Epithelial cell of proximal tubule (primary cell): ENCODE data around the gene EID3. TPM values are rescaled to one million over a fixed set of nuclear protein-coding genes. Genes with fewer than 3 reads are reported as not detected.
"Not testable (repeated sequence)": the region's sequence is repeated elsewhere in the genome, so short reads cannot be mapped to it uniquely, and the experiment has no call there.

ENCODE experiments used
- DNase-seq: peaks from one replicate; pipeline ENCODE4 v3.0.0-alpha.2; 2011; ENCODE audit warnings: low read depth
- H3K4me3 ChIP-seq: 2 replicates; pipeline ENCODE4 v1.5.1; 2011; ENCODE audit warnings: low read depth, mild to moderate bottlenecking, low read length
- total RNA-seq: library from RNA; depleted of rRNA; stranded (reverse); fragments of >200 nt; gene quantifications from 2 replicates; pipeline ENCODE4 v1.2.3, GENCODE V29; 2015
- TF ChIP-seq, protein P1 (sequence below): conservative IDR thresholded peaks from 2 replicates; pipeline ENCODE4 v1.5.1; 2012; ENCODE audit warnings: low read depth, mild to moderate bottlenecking, low read length

Gene EID3
- total RNA-seq, 1 donor from 2014 or later = 1.3 TPM

DNA sequence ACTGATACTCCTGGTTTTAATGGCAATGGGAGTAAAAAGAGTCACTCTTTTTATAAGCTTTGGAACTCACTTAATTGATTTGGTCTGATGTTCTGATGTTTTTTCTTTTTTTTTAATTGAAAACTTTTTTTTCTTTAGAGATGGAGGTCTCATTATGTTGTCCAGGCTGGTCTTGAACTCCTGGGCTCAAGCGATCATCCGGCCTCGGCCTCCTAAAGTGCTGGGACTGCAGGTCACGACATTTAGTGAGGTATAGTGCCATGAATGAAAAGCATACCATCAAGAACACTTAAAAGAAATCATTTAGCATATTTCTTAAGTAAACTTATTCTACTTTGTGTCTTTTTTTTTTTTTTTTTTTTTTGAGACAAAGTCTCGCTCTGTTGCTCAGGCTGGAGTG lies 12.7 kb upstream of the EID3 start:
- no peak overlapping the region for H3K4me3 ChIP-seq
- TF ChIP-seq, protein P1, sequence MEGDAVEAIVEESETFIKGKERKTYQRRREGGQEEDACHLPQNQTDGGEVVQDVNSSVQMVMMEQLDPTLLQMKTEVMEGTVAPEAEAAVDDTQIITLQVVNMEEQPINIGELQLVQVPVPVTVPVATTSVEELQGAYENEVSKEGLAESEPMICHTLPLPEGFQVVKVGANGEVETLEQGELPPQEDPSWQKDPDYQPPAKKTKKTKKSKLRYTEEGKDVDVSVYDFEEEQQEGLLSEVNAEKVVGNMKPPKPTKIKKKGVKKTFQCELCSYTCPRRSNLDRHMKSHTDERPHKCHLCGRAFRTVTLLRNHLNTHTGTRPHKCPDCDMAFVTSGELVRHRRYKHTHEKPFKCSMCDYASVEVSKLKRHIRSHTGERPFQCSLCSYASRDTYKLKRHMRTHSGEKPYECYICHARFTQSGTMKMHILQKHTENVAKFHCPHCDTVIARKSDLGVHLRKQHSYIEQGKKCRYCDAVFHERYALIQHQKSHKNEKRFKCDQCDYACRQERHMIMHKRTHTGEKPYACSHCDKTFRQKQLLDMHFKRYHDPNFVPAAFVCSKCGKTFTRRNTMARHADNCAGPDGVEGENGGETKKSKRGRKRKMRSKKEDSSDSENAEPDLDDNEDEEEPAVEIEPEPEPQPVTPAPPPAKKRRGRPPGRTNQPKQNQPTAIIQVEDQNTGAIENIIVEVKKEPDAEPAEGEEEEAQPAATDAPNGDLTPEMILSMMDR = no peak
- no peak for DNase-seq

DNA sequence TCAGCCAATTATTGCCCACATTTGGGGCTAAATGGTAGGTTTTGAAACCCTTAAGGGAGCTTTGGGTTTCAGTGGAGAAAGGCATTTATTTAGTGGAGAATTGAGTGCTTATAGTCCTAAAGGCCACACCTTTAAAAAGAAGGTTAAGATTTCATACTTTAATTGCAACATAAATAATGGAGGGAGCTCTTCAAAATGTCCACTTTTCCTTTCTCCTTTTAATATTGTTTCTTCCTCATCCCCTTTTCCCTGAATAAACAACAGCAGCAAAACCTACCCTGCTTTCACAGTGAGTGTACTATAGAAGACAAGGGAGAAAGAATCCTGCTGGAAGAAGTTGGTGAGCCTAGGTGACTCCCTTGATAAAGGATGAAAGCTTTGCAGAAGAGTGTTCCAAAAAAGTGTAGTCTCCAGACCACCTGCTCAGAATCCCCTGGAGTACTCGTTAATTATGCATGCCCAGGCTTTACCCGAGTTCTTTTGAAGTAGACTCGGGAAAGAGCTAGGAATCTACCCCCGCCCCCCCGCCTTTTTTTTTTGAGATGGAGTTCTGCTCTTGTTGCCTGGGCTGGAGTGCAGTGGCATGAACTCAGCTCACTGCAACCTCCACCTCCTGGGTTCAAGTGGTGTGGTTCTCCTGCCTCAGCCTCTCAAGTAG lies 11.5 kb upstream of the EID3 start:
- H3K4me3 ChIP-seq = no peak overlapping the region
- TF ChIP-seq, protein P1 = no peak
- DNase-seq = no peak

DNA sequence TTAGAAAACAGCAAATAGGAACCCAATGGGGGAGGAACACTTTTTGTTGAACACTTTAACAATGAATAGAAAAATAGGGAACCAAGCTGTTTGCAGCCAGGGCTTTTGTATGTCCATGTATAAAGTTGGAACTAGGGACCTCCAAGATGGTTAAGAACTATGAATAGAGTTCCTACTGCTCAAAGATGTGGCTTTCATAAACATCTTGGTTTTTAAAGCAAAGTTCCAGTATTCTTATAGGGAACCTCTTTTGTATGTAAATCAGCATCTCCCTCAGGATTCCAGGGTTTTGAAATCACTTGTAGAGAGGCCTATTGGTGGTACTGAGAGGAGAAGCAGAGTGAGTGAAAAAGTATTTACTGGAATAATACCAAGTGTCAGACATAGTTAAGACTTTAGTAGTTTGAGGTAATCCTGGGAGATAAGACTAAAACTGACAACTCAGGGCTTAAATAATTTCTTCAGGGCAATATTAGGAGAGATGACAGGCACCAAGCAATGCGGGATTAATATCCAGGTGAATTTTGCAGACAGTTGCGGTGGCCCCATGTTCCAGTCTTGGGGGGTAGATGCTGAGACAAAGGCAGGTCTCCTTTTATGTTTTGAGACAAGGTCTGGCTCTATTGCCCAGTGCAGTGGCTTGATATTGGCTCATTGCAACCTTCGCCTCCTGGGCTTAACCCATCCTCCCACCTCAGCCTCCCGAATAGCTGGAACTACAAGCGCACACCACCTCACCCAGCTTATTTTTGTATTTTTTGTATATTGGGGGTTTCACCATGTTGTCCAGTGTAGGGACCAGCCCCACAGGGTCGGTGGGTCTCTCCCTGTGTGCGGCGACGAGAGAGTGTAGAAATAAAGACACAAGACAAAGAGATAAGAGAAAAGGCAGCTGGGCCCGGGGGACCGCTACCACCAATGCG lies 10.4 kb upstream of the EID3 start:
- TF ChIP-seq, protein P1 = no peak
- DNase-seq = no peak
- H3K4me3 ChIP-seq = no peak overlapping the region

DNA sequence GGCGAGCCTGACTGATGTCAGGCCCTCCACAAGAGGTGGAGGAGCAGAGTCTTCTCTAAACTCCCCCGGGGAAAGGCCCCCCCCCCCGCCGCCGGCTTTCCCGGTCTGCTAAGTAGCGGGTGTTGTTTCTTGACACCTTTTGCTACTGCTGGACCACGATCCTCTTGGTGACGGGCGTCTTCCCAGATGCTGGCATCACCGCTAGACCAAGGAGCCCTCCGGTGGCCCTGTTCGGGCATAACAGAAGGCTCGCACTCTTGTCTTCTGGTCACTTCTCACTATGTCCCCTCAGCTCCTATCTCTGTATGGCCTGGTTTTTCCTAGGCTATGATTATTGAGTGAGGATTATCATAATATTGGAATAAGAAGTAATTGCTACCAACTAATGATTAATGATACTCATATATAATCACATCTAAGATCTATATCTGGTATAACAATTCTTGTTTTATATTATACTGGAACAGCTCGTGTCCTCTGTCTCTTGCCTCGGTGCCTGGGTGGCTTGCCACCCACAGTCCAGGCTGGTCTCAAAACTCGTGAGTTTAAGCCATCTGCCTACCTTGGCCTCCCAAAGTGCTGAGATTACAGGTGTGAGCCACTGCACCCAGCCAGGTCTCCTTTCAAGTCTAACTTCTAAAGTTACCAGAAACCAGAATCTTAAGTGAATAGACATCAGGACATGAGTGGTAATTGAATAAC lies 9.2 kb upstream of the EID3 start:
- TF ChIP-seq, protein P1 = peak; percentile 45
- not testable (repeated sequence) for DNase-seq, H3K4me3 ChIP-seq

DNA sequence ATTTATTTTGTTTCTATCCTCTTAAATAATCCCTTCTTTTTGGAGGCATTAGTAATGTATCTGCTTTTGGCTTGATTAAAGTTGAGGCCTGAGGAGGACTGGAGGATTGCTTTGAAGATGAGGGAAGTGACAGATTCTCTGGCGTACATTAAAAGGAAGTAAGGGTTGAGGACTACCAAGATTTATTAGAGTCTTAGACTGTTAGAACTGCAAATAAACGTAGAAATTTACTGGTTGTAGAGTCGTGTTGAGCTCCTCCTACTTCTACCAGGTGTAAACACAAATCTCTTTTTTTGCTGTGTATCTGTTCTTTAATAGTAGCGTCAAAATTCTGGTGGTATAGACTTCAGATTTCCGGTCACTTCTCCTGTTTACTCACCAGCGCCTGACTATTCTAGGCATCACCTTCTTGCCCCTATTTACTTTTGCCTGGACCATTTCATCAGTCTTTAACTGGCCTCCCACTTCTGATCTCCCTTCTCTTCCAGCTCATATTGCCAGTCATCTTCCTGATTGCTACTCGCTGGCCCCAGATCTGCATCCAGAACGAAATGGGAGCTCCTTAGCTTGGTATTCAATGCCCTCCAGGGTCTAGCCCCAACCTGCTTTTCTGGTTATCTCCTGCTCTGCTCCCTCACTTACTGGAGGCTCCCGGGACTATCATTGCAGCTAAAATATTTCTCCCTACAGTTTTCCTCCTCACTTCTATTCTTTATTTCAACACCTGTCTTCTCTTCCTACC lies 8.4 kb upstream of the EID3 start:
- H3K4me3 ChIP-seq = no peak overlapping the region
- no peak for DNase-seq
- TF ChIP-seq, protein P1 = no peak

DNA sequence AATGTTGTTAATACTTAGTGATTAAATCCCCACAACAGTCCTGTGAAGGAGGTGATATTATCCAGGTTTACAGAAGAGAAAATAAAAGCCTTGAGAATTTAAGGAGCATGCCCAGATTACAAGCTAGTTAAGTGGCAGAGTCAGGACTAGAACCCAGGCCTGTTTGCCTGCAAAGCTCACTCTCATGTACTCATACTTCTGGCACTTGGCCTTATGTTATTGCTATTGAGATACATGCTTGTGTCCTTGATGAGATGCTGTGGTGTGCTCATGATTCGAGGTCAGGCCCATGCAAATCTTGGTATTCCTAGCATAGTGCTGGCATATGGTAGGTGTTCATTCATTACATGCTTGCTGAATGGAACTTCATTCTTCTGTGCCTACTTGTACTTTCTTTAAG lies 7.6 kb upstream of the EID3 start:
- DNase-seq = no peak
- TF ChIP-seq, protein P1 = no peak
- H3K4me3 ChIP-seq = no peak overlapping the region
